ENCODE data around the gene PES1. TPM values are rescaled to one million over a fixed set of nuclear protein-coding genes. Genes with fewer than 3 reads are reported as not detected.

The PES1 gene
- total RNA-seq (ENCODE audit: unreplicated experiment) = 40.6 TPM
- long read RNA-seq, partial matches to known transcripts = 1 of 2 reads
- long read RNA-seq, other reads (novel, unspliced or antisense) = 0 of 2 reads

GRCh38 chr22:30591588-30592359, at the start of gene PES1:
TSS of gene PES1 (minus strand) at chr22:30591910. CDS start at chr22:30591833, 77 bp downstream.
- Mint-ChIP-seq H3K36me3 (ENCODE audit: unreplicated experiment) (no peaks in the 10 kb centered on the region), H3K9me3 (ENCODE audit: unreplicated experiment) (no peaks in the 10 kb centered on the region), H3K4me1 (ENCODE audit: low read depth, unreplicated experiment) (no peaks in the 10 kb centered on the region), H3K27me3 (ENCODE audit: unreplicated experiment) (no peaks in the 10 kb centered on the region), H3K27ac (ENCODE audit: unreplicated experiment) (no peak within 1 kb of the TSS), H3K4me3 (ENCODE audit: unreplicated experiment) (no peak within 1 kb of the TSS)
- peak; percentile 94 for DNase-seq
- TF ChIP-seq CTCF (IDR thresholded peaks at IDR 0.05; ENCODE audit: partially characterized antibody, unreplicated experiment) = no peak

GRCh38 chr22:30640839-30641430, 49.2 kb upstream of the PES1 start:
- H3K36me3 Mint-ChIP-seq (ENCODE audit: unreplicated experiment) = no peaks in the 10 kb centered on the region
- peaks cover 2% of the 10 kb centered on the region for H3K4me1 Mint-ChIP-seq (ENCODE audit: low read depth, unreplicated experiment)
- H3K9me3 Mint-ChIP-seq (ENCODE audit: unreplicated experiment) = no peaks in the 10 kb centered on the region
- no peak overlapping the region for H3K4me3 Mint-ChIP-seq (ENCODE audit: unreplicated experiment)
- H3K27ac Mint-ChIP-seq (ENCODE audit: unreplicated experiment) = no peak overlapping the region
- DNase-seq = no peak
- no peak for TF ChIP-seq CTCF (IDR thresholded peaks at IDR 0.05; ENCODE audit: partially characterized antibody, unreplicated experiment)
- H3K27me3 Mint-ChIP-seq (ENCODE audit: unreplicated experiment) = no peaks in the 10 kb centered on the region

- no peaks in the 10 kb centered on the region for H3K36me3 Mint-ChIP-seq (ENCODE audit: unreplicated experiment)
- H3K4me3 Mint-ChIP-seq (ENCODE audit: unreplicated experiment) = no peak overlapping the region
- no peak overlapping the region for H3K27ac Mint-ChIP-seq (ENCODE audit: unreplicated experiment)
- TF ChIP-seq CTCF (IDR thresholded peaks at IDR 0.05; ENCODE audit: partially characterized antibody, unreplicated experiment) = no peak
- H3K9me3 Mint-ChIP-seq (ENCODE audit: unreplicated experiment) = no peaks in the 10 kb centered on the region
- no peak for DNase-seq
- H3K27me3 Mint-ChIP-seq (ENCODE audit: unreplicated experiment) = no peaks in the 10 kb centered on the region
- H3K4me1 Mint-ChIP-seq (ENCODE audit: low read depth, unreplicated experiment) = peaks cover 2% of the 10 kb centered on the region
Measured at GRCh38 chr22:30640361-30640760, 48.7 kb upstream of the PES1 start.

GRCh38 chr22:30637701-30638114, 46.0 kb upstream of the PES1 start:
- DNase-seq = no peak
- Mint-ChIP-seq H3K4me3 (ENCODE audit: unreplicated experiment) (peak overlapping the region; percentile 68), H3K36me3 (ENCODE audit: unreplicated experiment) (no peaks in the 10 kb centered on the region), H3K4me1 (ENCODE audit: low read depth, unreplicated experiment) (peaks cover 6% of the 10 kb centered on the region), H3K27me3 (ENCODE audit: unreplicated experiment) (peaks cover 2% of the 10 kb centered on the region), H3K9me3 (ENCODE audit: unreplicated experiment) (peaks cover 2% of the 10 kb centered on the region), H3K27ac (ENCODE audit: unreplicated experiment) (no peak overlapping the region)
- no peak for TF ChIP-seq CTCF (IDR thresholded peaks at IDR 0.05; ENCODE audit: partially characterized antibody, unreplicated experiment)

All from glutamatergic neuron (in vitro differentiated cells).